Astrocyte of the hippocampus (primary cell): ENCODE data around the gene GALNT11.
"Not testable (repeated sequence)": the region's sequence is repeated elsewhere in the genome, so short reads cannot be mapped to it uniquely, and the experiment has no call there.

Experiments used
- DNase-seq: peaks from one replicate; pipeline ENCODE4 v3.0.0; 2011; ENCODE audit warnings: low read depth, low spot score

GALNT11 gene

GRCh38 chr7:152074673-152075072, 49.2 kb downstream of the GALNT11 start:
- DNase-seq: no peak

GRCh38 chr7:152075379-152075778, 49.9 kb downstream of the GALNT11 start:
- not testable (repeated sequence) for DNase-seq

GRCh38 chr7:152076324-152076821, 50.9 kb downstream of the GALNT11 start:
- no peak for DNase-seq

- peak; percentile 26 for DNase-seq
Observed at GRCh38 chr7:152076940-152077933, 51.8 kb downstream of the GALNT11 start.

- no peak for DNase-seq
Observed at GRCh38 chr7:152078025-152078424, 52.6 kb downstream of the GALNT11 start.

- no peak for DNase-seq
Observed at GRCh38 chr7:152078786-152079185, 53.3 kb downstream of the GALNT11 start.

- no peak for DNase-seq
Observed at GRCh38 chr7:152081088-152081487, 55.6 kb downstream of the GALNT11 start.

- not testable (repeated sequence) for DNase-seq
Observed at GRCh38 chr7:152082073-152082721, 56.7 kb downstream of the GALNT11 start.

- no peak for DNase-seq
Observed at GRCh38 chr7:152085131-152085530, 59.7 kb downstream of the GALNT11 start.

GRCh38 chr7:152086513-152086912, 61.0 kb downstream of the GALNT11 start:
- DNase-seq: no peak

- no peak for DNase-seq
Observed at GRCh38 chr7:152089183-152089582, 63.7 kb downstream of the GALNT11 start.

- no peak for DNase-seq
Observed at GRCh38 chr7:152090747-152091146, 65.3 kb downstream of the GALNT11 start.

- no peak for DNase-seq
Observed at GRCh38 chr7:152093717-152094116, 68.2 kb downstream of the GALNT11 start.

GRCh38 chr7:152095771-152096170, 70.3 kb downstream of the GALNT11 start:
- no peak for DNase-seq

GRCh38 chr7:152097330-152097729, 71.9 kb downstream of the GALNT11 start:
- DNase-seq: no peak

GRCh38 chr7:152103066-152103465, 77.6 kb downstream of the GALNT11 start:
- DNase-seq: no peak

- no peak for DNase-seq
Observed at GRCh38 chr7:152103691-152104090, 78.2 kb downstream of the GALNT11 start.

- DNase-seq: no peak
Observed at GRCh38 chr7:152105205-152105604, 79.7 kb downstream of the GALNT11 start.

- no peak for DNase-seq
Observed at GRCh38 chr7:152106990-152107389, 81.5 kb downstream of the GALNT11 start.

GRCh38 chr7:152107945-152108344, 82.5 kb downstream of the GALNT11 start:
- DNase-seq: no peak

GRCh38 chr7:152108359-152108758, 82.9 kb downstream of the GALNT11 start:
- DNase-seq: no peak

- DNase-seq: no peak
Observed at GRCh38 chr7:152112829-152113228, 87.4 kb downstream of the GALNT11 start.
